ENCODE data around the gene DENND2D. TPM values are rescaled to one million over a fixed set of nuclear protein-coding genes. Genes with fewer than 3 reads are reported as not detected.

DENND2D gene
- total and polyA plus RNA-seq, 10 of the 15 experiments (the other 5 are each of a cell fraction or from before 2014, with no cell fraction given), result 149 to 375 (median 172) TPM

- TF ChIP-seq BCLAF1 (IDR thresholded peaks at IDR 0.05), result no peak
- TF ChIP-seq ZBTB40 (IDR thresholded peaks at IDR 0.05; ENCODE audit: borderline replicate concordance), result no peak
- no peak for TF ChIP-seq ZNF622 (IDR thresholded peaks at IDR 0.05)
- no peak for TF ChIP-seq SIN3A (IDR thresholded peaks at IDR 0.05; ENCODE audit: low read depth, low read length)
- TF ChIP-seq NR2C2 (IDR thresholded peaks at IDR 0.05; ENCODE audit: borderline replicate concordance, control insufficient read depth, insufficient read length, low read depth), result no peak
- no peak for TF ChIP-seq MYC (IDR thresholded peaks at IDR 0.05; ENCODE audit: insufficient read depth, insufficient read length, insufficient replicate concordance, low read length, severe bottlenecking)
- no peak for TF ChIP-seq CEBPB (IDR thresholded peaks at IDR 0.05; ENCODE audit: borderline replicate concordance in 1 of 2, low read depth in 2 of 2, low read length in 2 of 2)
- TF ChIP-seq TARDBP (IDR thresholded peaks at IDR 0.05; ENCODE audit: borderline replicate concordance), result no peak
- no peak for TF ChIP-seq SP1 (IDR thresholded peaks at IDR 0.05; ENCODE audit: low read depth, low read length)
- TF ChIP-seq ATF2 (IDR thresholded peaks at IDR 0.05; ENCODE audit: low read length), result no peak
- no peak for TF ChIP-seq PAX5 (IDR thresholded peaks at IDR 0.05; ENCODE audit: borderline replicate concordance, low read depth, low read length)
- TF ChIP-seq NR2C1 (IDR thresholded peaks at IDR 0.05), result no peak
- TF ChIP-seq PAX8 (IDR thresholded peaks at IDR 0.05), result peak; percentile 94
- peak; percentile 30; the same call in 1 of the 2 replicates for TF ChIP-seq SMARCA5 (IDR thresholded peaks at IDR 0.05)
- no peak for TF ChIP-seq SREBF2 (IDR thresholded peaks at IDR 0.05; ENCODE audit: low read length)
- no peak for TF ChIP-seq CEBPZ (IDR thresholded peaks at IDR 0.05; ENCODE audit: low read depth, low read length)
- TF ChIP-seq TAF1 (IDR thresholded peaks at IDR 0.05; ENCODE audit: borderline replicate concordance, low read depth, low read length), result no peak
- no peak for TF ChIP-seq WRNIP1 (IDR thresholded peaks at IDR 0.05; ENCODE audit: borderline replicate concordance, low read depth, low read length)
- peak; percentile 64 for TF ChIP-seq POLR2AphosphoS5 (IDR thresholded peaks at IDR 0.05; ENCODE audit: low read length)
Measured at GRCh38 chr1:111204983-111205713, 4.7 kb upstream of the DENND2D start (continued).
